ENCODE results near the gene ZBTB3.

GRCh38 chr11:62786318-62787004 is 32.5 kb upstream of the ZBTB3 start:
- TF ChIP-seq POLR2AphosphoS5 (IDR thresholded peaks at IDR 0.05; ENCODE audit: low read depth, low read length): no peak
- TF ChIP-seq POLR2A (IDR thresholded peaks at IDR 0.05; ENCODE audit: low read depth, low read length): no peak
- 0 out of 2 replicates have a peak, but pooled peaks have one; percentile 16 for TF ChIP-seq TAF1 (IDR thresholded peaks at IDR 0.05; ENCODE audit: low read depth, low read length)

All from GM12891 (cell line).